Measurements from ENCODE around the gene CELSR1.
"Not testable (repeated sequence)": the region's sequence is repeated elsewhere in the genome, so short reads cannot be mapped to it uniquely, and the experiment has no call there.

CELSR1 gene

GRCh38 chr22:46415776-46416519 lies 121.5 kb downstream of the CELSR1 start:
- DNase-seq: no peak

DNA sequence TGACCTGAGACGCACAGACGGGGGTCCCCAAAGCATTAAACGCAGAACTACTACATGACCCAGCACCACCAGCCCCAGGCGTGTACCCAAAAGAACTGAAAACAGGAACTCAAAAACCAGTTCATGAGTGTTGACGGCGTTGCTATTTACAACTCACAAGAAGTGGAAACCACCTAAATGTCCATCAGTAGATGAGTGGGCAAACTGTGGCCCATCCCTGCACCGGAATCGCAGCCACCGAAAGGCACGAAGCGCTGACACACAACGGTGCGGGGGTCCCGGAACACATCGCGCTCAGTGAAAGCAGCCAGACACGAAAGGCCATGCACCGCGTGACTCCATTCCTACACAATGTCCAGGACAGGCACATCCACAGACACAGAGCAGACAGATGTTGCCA lies 122.7 kb downstream of the CELSR1 start:
- DNase-seq: no peak

DNA sequence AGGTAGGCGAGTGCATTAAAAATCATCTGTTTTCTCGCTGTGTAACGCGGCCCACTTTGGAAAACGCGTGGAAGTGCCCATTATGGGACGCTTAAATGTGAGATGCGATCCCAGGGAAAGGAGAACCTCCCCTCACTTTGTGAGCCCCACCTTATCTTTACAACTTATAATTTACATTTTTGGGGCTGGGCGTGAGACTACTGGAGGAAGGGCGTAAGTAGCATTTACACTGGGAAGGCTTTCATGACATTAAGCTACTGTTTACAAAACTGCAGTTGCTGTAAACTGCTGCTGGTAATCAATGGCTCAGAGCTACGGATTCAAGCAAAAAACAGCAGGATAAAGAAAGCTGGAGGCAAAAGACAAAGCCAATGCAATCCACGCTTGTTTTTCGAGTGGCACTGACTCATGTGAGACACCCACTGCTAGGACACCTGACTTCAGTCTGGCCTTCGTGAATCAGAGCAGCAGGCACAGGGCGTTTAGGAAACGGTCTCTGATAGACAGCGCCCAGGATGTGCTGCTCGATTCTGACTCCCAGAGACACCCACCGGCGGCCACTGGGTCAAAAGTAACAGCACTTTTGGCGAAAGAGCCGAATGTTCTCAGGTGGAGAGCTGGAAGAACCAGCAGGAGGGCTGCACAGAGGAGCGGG lies 123.6 kb downstream of the CELSR1 start:
- no peak for DNase-seq

- DNase-seq: no peak
These were observed 126.1 kb downstream of the CELSR1 start for GRCh38 chr22:46411347-46411746.

GRCh38 chr22:46410291-46410808 lies 127.1 kb downstream of the CELSR1 start:
- no peak for DNase-seq

DNA sequence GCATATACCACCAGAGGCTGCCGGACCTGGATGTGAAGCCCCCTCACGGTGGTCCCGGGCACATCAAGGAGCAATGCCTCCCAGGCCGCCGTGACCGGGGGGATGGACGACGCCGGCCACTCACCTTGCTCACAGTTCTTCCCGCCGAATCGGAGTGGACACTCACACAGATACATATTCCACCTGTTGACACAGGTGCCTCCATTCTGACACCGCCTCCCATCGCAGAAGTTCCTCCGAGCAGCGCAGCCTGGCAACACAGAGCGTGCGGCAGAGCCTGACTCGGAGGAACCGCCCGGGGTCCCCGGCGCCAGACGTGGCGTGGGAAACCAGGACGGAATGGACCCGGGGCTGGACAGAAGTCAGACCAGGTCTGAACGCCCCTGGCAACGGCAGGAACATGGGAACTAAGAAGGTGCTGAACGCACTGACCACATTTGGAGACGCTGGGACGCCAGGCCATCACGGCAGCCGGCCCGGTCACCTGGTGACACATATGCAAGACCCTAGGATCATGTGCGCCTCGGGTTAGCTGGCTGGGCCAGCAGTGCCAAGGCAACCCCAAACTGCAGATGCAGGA lies 127.7 kb downstream of the CELSR1 start:
- no peak for DNase-seq

DNA sequence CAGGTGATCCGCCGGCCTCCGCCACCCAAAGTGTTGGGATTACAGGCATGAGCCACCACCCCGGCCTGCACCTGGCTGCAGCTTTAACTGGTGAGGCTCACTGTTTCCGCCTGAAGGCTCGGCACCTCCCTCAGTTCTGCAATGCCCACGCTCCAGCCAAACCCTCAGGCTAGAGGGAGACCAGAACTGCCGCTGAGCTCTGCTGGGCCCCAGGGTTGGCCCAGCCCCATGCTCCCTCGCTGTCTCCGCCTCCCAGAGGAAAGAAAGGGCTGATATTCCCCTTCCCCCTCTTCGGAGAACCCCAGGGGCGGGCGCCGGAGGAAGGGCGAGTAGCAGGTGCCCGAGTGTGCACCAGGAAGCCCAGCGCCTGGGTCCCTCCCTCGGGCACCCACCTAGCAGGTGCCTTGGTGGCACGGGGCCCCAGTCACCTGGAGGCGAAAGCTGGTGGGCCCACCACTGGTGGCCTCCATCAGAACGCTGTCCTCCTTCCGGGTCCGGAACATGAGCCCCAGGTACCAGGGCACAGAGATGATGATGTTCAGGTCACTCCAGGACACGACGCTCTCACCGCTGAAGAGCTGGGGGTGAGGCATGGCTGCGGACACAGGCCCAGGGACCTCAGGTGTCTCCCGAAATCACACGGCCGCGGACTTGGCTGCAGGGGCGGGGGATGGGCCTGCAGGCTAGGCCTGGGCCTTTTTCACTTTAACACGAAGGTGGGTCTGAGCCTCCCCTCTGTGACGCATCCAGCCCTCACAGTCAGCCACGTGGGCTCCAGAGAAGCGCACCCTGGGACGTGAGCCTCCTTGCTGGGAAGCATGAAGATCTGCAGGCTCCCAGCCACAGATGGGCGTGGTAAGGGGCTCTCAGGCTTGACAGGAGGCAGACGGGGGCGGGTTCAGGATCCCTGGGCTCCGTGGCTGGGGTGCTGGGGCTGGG lies 128.6 kb downstream of the CELSR1 start:
- no peak for DNase-seq

- DNase-seq: no peak
These were observed 129.7 kb downstream of the CELSR1 start for GRCh38 chr22:46407748-46408147.

DNA sequence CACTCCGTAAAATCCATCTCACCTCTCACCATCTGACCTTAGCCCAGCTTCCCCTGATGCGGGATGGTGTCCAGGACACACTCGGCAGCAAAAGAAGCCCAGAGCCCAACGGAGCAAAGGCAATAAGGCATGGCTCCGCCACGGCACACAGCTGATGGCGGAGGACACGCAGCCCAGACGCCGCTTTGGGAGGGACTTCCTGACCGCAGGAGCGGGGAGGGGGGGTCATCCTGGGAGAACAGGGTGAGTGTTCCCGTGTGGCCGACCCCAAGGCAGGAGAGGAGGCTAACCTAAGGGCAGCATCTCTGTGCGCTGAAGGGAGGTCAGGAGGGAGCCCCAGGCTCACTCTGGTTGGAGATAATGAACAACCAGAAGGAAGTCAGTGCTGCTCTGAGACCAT lies 130.6 kb downstream of the CELSR1 start:
- no peak for DNase-seq

DNA sequence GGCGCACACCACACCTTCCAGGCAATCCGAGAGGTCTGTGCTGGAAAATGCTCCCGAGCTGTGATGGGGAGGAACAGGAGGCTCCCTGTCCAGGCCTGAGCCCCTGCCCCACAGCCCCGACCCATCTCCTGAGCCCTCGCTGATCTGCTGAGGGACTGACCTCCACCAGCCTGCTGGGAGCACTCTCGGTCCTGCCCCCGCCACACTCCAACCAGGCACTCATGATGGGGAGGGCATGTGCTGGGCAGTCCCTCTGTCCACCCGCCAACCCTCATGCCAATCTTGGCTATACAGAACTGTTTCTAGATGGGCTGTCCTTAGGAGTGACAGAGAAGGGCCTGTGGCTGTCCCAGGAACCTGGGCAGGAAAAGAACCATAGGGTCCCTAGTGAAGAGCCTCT lies 131.1 kb downstream of the CELSR1 start:
- no peak for DNase-seq

GRCh38 chr22:46405901-46406300 lies 131.5 kb downstream of the CELSR1 start:
- DNase-seq: no peak

GRCh38 chr22:46403880-46404279 lies 133.5 kb downstream of the CELSR1 start:
- DNase-seq: not testable (repeated sequence)

GRCh38 chr22:46402505-46402904 lies 134.9 kb downstream of the CELSR1 start:
- DNase-seq: no peak

- DNase-seq: no peak
These were observed 136.1 kb downstream of the CELSR1 start for GRCh38 chr22:46401370-46401769.

DNA sequence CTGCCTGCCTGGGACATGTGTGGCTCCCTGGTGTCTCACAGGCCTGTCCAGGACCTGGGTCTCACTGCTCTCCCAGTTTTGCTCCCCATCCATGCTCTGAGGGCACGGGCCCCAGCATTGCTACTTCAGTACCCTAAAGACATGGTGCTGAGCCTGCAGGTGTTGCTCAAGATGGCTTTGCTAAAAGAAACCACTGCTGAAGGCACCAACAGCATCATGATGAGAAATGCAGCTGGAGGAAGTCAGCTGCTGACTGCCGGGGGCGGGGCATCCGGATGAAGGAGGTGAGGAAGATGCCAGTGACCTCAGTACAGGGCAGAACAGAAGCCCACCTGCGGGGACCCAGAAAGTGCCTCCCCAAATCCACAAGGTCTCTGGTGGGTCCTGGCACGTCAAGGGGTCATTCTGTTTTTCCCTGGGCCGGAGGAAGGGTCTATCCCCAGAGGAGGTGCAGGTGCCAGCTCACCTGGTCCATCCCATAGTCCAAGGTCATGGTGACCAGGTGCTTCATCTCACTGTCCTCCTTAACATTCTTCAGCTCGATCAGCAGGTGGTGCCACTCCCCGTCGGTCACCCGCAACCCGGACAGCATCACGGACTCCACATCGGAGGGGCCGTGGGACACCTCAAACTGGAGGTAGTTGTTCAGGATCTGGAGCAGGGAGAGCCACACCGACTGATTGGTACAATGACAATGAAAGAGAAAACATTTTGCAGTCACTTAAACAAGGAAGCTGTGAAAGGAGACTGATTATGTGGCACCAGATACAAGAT lies 138.0 kb downstream of the CELSR1 start:
- no peak for DNase-seq

DNA sequence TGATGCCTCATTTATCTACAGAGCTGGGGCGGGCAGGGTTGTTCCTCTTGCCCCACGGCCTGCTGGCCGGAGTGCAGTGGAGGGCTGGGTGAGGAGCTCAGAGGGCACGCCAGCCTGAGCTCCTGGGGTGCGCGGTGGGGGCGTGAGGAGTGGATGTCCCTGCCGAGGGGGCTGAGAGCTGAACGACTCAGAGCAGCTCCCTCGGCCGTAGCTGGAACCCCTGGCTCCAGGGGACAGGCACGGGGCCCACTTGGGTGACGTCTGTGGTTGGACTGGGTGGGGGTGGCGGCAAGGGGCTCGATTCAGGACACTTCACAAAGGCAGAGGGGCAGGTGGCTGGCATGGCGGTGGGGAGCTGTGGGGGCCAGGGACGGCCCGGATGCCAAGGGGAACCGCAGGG lies 139.5 kb downstream of the CELSR1 start:
- DNase-seq: no peak

DNA sequence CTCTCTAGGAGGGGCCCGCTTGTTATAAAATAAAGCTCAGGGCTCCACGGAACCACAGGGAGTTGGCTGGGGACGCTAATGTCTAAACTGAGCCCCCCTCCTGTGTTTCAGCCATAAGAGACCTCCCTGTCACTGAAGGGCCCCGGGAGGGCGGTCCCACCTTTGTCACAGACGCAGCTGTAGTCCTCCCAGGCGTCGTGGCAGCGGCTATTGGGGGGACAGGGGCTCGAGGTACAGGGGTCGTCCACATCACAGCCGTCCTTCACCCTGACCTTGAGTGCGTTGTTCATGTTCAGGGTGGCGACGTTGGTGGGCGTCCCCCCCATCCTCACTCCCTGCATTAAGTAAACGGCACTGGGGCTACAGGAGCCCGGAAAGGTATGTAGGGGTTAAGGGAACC lies 139.9 kb downstream of the CELSR1 start:
- DNase-seq: no peak

GRCh38 chr22:46397049-46397448 lies 140.4 kb downstream of the CELSR1 start:
- not testable (repeated sequence) for DNase-seq

GRCh38 chr22:46395145-46395544 lies 142.3 kb downstream of the CELSR1 start:
- DNase-seq: no peak

GRCh38 chr22:46394622-46395021 lies 142.8 kb downstream of the CELSR1 start:
- DNase-seq: no peak

GRCh38 chr22:46393873-46394272 lies 143.5 kb downstream of the CELSR1 start:
- no peak for DNase-seq
